Neuronal stem cell (in vitro differentiated cells): ENCODE data around the gene EML4.

ENCODE experiments used
- DNase-seq: peaks from one replicate; pipeline ENCODE4 v3.0.0-alpha.2; 2013; ENCODE audit warnings: low spot score
- H2AFZ ChIP-seq: one replicate; pipeline ENCODE4 v1.6.1; 2013; ENCODE audit warnings: mild to moderate bottlenecking, low read length, inconsistent platforms
- H2AK5ac ChIP-seq: 2 replicates; pipeline ENCODE4 v1.6.1; 2013; ENCODE audit warnings: low read depth, mild to moderate bottlenecking, inconsistent platforms, low read length, moderate library complexity, mixed read lengths
- H2BK120ac ChIP-seq: 2 replicates; pipeline ENCODE4 v1.6.1; 2013; ENCODE audit warnings: low read depth, mild to moderate bottlenecking, inconsistent platforms, low read length, moderate library complexity, mixed read lengths
- H2BK12ac ChIP-seq: one replicate; pipeline ENCODE4 v1.6.1; 2013; ENCODE audit warnings: low read length, inconsistent platforms
- H2BK15ac ChIP-seq: 2 replicates; pipeline ENCODE4 v1.6.1; 2013; ENCODE audit warnings: mild to moderate bottlenecking, low read length, inconsistent platforms, mixed read lengths
- H2BK5ac ChIP-seq: one replicate; pipeline ENCODE4 v1.6.1; 2013; ENCODE audit warnings: inconsistent platforms, mild to moderate bottlenecking, low read length, moderate library complexity
- H3K14ac ChIP-seq: one replicate; pipeline ENCODE4 v1.6.1; 2013; ENCODE audit warnings: low read length, inconsistent platforms
- H3K18ac ChIP-seq: 2 replicates; pipeline ENCODE4 v1.6.1; 2013; ENCODE audit warnings: low read length, inconsistent platforms
- H3K23ac ChIP-seq: 2 replicates; pipeline ENCODE4 v1.6.1; 2013; ENCODE audit warnings: low read depth, mild to moderate bottlenecking, mixed read lengths, low read length, inconsistent platforms; ENCODE audit not compliant: poor library complexity
- H3K27ac ChIP-seq: replicated peaks from 3 replicates; pipeline ENCODE4 v1.5.1; 2013; ENCODE audit warnings: low read length, inconsistent platforms
- H3K27me3 ChIP-seq, 3 experiments: 2 replicates each; pipeline ENCODE4 v1.6.1; 2013; ENCODE audit warnings: low read length in 3 of 3, mild to moderate bottlenecking in 2 of 3, inconsistent platforms in 1 of 3, low read depth in 1 of 3, mixed read lengths in 1 of 3, moderate library complexity in 1 of 3; ENCODE audit not compliant: control insufficient read depth in 3 of 3, insufficient read depth in 3 of 3
- H3K36me3 ChIP-seq, 2 donors: replicated peaks in 1 of 2; 2 replicates each; pipeline ENCODE4 v1.6.1; 2013; ENCODE audit warnings: low read length in 2 of 2; ENCODE audit not compliant: control insufficient read depth in 2 of 2, insufficient read depth in 2 of 2
- H3K4ac ChIP-seq: 2 replicates; pipeline ENCODE4 v1.6.1; 2013; ENCODE audit warnings: inconsistent platforms, mild to moderate bottlenecking, low read length, moderate library complexity
- H3K4me1 ChIP-seq, 2 donors: 1 replicate in 1 of 2; 2 replicates in 1 of 2; pipeline ENCODE4 v1.6.1; 2013; ENCODE audit warnings: low read length in 2 of 2, low read depth in 1 of 2; ENCODE audit not compliant: control insufficient read depth in 2 of 2, insufficient read depth in 1 of 2
- H3K4me2 ChIP-seq: one replicate; pipeline ENCODE4 v1.6.1; 2013; ENCODE audit warnings: mild to moderate bottlenecking, low read length, inconsistent platforms; ENCODE audit not compliant: insufficient read depth, poor library complexity, severe bottlenecking
- H3K4me3 ChIP-seq, 2 donors: 2 replicates each; pipeline ENCODE4 v1.5.1; 2013; ENCODE audit warnings: low read length in 2 of 2, mild to moderate bottlenecking in 2 of 2, inconsistent platforms in 1 of 2, moderate library complexity in 1 of 2
- H3K79me1 ChIP-seq: one replicate; pipeline ENCODE4 v1.6.1; 2013; ENCODE audit warnings: low read depth, mild to moderate bottlenecking, inconsistent platforms, low read length, moderate library complexity
- H3K9ac ChIP-seq: one replicate; pipeline ENCODE4 v1.6.1; 2013; ENCODE audit warnings: mild to moderate bottlenecking, low read depth, low read length, inconsistent platforms; ENCODE audit not compliant: poor library complexity
- H3K9me3 ChIP-seq, 2 donors: replicated peaks in 1 of 2; 2 replicates each; pipeline versions ENCODE3 to v1.6.1; 2013; ENCODE audit warnings: low read length in 2 of 2, mild to moderate bottlenecking in 2 of 2, inconsistent platforms in 1 of 2, low read depth in 1 of 2, mixed read lengths in 1 of 2, moderate library complexity in 1 of 2; ENCODE audit not compliant: control insufficient read depth in 2 of 2, insufficient read depth in 1 of 2
- H4K8ac ChIP-seq: one replicate; pipeline ENCODE4 v1.6.1; 2013; ENCODE audit warnings: low read depth, mild to moderate bottlenecking, inconsistent platforms, low read length, moderate library complexity
- H4K91ac ChIP-seq: one replicate; pipeline ENCODE4 v1.6.1; 2013; ENCODE audit warnings: low read length, low read depth, mild to moderate bottlenecking, inconsistent platforms; ENCODE audit not compliant: poor library complexity
- WGBS, 2 donors: extraction: QIAGEN DNeasy Blood & Tissue Kit; methylation state at CpG; one replicate each; pipeline ENCODE4 v1.1.7; 2013; ENCODE audit warnings: missing lambda C conversion rate in 2 of 2, mixed read lengths in 1 of 2; ENCODE audit not compliant: insufficient read length in 2 of 2, insufficient replicate concordance in 1 of 2; ENCODE audit errors: extremely low coverage in 2 of 2; 5-methylcytosine and 5-hydroxymethylcytosine counted together

EML4 gene

DNA sequence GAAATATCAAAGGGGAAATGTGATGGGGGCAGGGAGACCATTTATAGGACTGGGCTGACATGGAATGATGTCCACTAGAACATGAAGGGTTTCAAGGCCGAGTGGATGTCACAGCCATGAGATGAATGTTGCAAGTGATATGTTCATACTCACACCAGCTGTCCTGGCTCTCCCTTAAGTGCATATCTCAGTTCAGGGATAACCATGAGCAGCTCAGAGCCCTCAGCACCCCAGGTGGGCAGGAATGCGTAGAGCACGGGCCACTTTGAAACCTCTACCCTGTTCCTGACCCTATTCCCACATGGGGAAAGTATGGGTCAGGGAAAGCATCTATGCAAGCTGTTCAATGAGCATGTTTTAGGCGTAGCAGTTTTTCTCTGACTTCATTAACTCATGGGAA is 12.4 kb upstream of the EML4 start:
- Histone ChIP-seq H3K18ac (no peak overlapping the region), H3K4me3 (no peak overlapping the region), H2BK12ac (no peak overlapping the region), H3K4ac (no peak overlapping the region), H3K27ac (no peak overlapping the region), H3K14ac (no peak overlapping the region), H2AFZ (no peak overlapping the region), H2BK120ac (no peak overlapping the region), H3K9me3 (no peaks in the 10 kb centered on the region), H2BK15ac (no peak overlapping the region), H2AK5ac (no peak overlapping the region), H3K36me3 (no peaks in the 10 kb centered on the region), H3K23ac (no peak overlapping the region), H3K27me3 (no peaks in the 10 kb centered on the region), H4K8ac (no peak overlapping the region), H3K79me1 (no peaks in the 10 kb centered on the region), H4K91ac (no peak overlapping the region), H3K4me1 (peaks cover 2 to 3% of the 10 kb centered on the region in 2 donors), H2BK5ac (no peak overlapping the region), H3K4me2 (no peak overlapping the region), H3K9ac (no peak overlapping the region)
- DNase-seq = no peak
- WGBS, 2 donors = no CpG with 5 or more reads among the region's 4 CpGs

- Histone ChIP-seq H3K18ac (no peak overlapping the region), H4K91ac (no peak overlapping the region), H2BK15ac (no peak overlapping the region), H3K14ac (no peak overlapping the region), H3K36me3 (no peaks in the 10 kb centered on the region), H4K8ac (no peak overlapping the region), H3K27ac (no peak overlapping the region), H3K4ac (no peak overlapping the region), H2AK5ac (no peak overlapping the region), H3K4me3 (no peak overlapping the region), H2BK120ac (no peak overlapping the region), H3K79me1 (no peaks in the 10 kb centered on the region), H3K23ac (no peak overlapping the region), H3K27me3 (peaks cover 0 to 11% (median 0%) of the 10 kb centered on the region in 3 experiments), H3K4me1 (no peaks in the 10 kb centered on the region), H3K9ac (no peak overlapping the region), H2BK5ac (no peak overlapping the region), H3K4me2 (no peak overlapping the region), H3K9me3 (no peaks in the 10 kb centered on the region), H2BK12ac (no peak overlapping the region), H2AFZ (no peak overlapping the region)
- DNase-seq = no peak
Measured at GRCh38 chr2:42161444-42161843, 7.7 kb upstream of the EML4 start.

DNA sequence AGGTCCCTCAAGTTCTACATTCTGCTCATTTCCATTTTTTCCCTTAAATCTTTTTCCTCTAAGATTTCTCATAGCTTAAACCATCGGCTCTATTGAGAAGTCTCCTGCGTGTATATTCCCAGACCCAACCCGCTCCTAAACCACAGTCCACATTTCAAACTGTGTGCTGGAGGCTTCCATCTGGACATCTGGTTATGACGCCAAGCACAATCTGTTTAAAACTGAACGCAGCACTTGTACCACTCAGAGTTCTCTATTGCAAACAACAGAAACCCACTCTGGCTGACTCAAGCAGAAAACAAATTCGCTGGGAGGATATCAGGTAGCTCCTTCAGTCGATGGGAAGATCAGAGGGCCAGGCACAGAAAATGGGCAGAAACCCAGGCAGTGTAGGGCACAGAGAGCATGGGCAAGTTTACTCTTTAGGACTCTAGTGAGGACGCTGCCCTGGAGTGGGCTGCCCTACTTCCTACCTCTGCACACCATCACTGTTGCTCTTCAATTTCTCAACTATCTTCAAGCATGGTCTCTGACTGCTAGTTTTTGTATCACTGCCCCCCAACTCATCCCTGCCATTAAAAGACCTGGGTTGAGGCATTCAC is 5.6 kb upstream of the EML4 start:
- no peak overlapping the region for H4K8ac ChIP-seq
- H3K79me1 ChIP-seq = no peaks in the 10 kb centered on the region
- WGBS, 2 donors = no CpG with 5 or more reads among the region's 8 CpGs

GRCh38 chr2:42164046-42164445 is 5.1 kb upstream of the EML4 start:
- peaks cover 0 to 11% (median 0%) of the 10 kb centered on the region in 3 experiments for H3K27me3 ChIP-seq
- no peak overlapping the region for H2BK5ac ChIP-seq
- no peak overlapping the region for H3K14ac ChIP-seq
- no peaks in the 10 kb centered on the region for H3K79me1 ChIP-seq
- no peak overlapping the region for H2AFZ ChIP-seq
- H3K4ac ChIP-seq = no peak overlapping the region
- no CpG with 5 or more reads among the region's 3 CpGs for WGBS, 2 donors
- no peak overlapping the region for H2BK120ac ChIP-seq
- no peak overlapping the region for H3K4me3 ChIP-seq
- H3K4me1 ChIP-seq = peaks cover 2 to 3% of the 10 kb centered on the region in 2 donors
- no peak overlapping the region for H3K9ac ChIP-seq
- no peak overlapping the region for H3K18ac ChIP-seq
- no peak overlapping the region for H2BK12ac ChIP-seq
- peaks cover 0 to 2% of the 10 kb centered on the region in 2 donors for H3K9me3 ChIP-seq
- H3K36me3 ChIP-seq = no peaks in the 10 kb centered on the region
- no peak overlapping the region for H3K23ac ChIP-seq
- no peak overlapping the region for H4K8ac ChIP-seq
- no peak for DNase-seq
- no peak overlapping the region for H4K91ac ChIP-seq
- no peak overlapping the region for H2BK15ac ChIP-seq
- no peak overlapping the region for H3K27ac ChIP-seq
- H3K4me2 ChIP-seq = no peak overlapping the region
- no peak overlapping the region for H2AK5ac ChIP-seq

More for the DNA sequence above, 5.6 kb upstream of the EML4 start:
- no peak overlapping the region for H3K27ac ChIP-seq
- no peak overlapping the region for H3K4me2 ChIP-seq
- no peak overlapping the region for H2AK5ac ChIP-seq
- no peak overlapping the region for H2BK15ac ChIP-seq
- H3K23ac ChIP-seq = no peak overlapping the region
- H3K4me3 ChIP-seq = no peak overlapping the region
- H2AFZ ChIP-seq = no peak overlapping the region
- no peak overlapping the region for H3K9ac ChIP-seq
- H3K18ac ChIP-seq = no peak overlapping the region
- H3K14ac ChIP-seq = no peak overlapping the region
- no peaks in the 10 kb centered on the region for H3K36me3 ChIP-seq
- H4K91ac ChIP-seq = no peak overlapping the region
- no peaks in the 10 kb centered on the region for H3K4me1 ChIP-seq
- no peak overlapping the region for H2BK12ac ChIP-seq
- peaks cover 0 to 2% of the 10 kb centered on the region in 2 donors for H3K9me3 ChIP-seq
- no peak overlapping the region for H2BK5ac ChIP-seq
- peaks cover 0 to 11% (median 0%) of the 10 kb centered on the region in 3 experiments for H3K27me3 ChIP-seq
- H3K4ac ChIP-seq = no peak overlapping the region
- no peak for DNase-seq
- no peak overlapping the region for H2BK120ac ChIP-seq
